Measurements from ENCODE around the gene POLRMT. TPM values are rescaled to one million over a fixed set of nuclear protein-coding genes. Genes with fewer than 3 reads are reported as not detected.

Gene POLRMT
- total RNA-seq, 4 donors from 2014 or later = 33.8 to 119 (median 70.5) TPM

DNA sequence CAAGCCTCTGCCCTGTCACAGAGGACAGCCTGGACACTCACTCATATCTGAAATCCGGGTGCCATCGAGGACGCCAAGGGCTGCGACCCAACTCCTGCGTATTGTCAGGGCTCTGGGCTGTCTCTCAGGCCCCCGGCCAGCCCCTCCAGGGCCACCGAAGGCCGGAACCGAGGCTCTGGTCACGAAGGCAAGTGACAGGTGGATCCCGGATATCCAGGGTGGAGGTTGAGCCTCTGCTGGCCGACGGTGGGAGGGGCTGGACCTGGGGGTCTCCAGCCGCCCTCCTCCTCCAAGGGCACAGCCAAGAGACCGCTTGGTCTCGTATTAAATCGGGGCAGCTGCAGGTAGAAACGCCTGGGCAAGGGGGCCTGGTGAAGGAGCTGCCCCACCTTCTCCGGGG is 24.3 kb upstream of the POLRMT start:
- no peak for TF ChIP-seq CTCF (IDR thresholded peaks at IDR 0.05)
- TF ChIP-seq POLR2A (IDR thresholded peaks at IDR 0.05) = no peak
- H3K27me3 ChIP-seq = no peaks in the 10 kb centered on the region
- DNase-seq = no peak
- no peak overlapping the region for H3K4me3 ChIP-seq
- peak overlapping the region in 1 of 4 donors; percentile 94 for H3K27ac ChIP-seq
- peaks cover 0 to 56% (median 36%) of the 10 kb centered on the region in 4 donors for H3K4me1 ChIP-seq
- peaks cover 0 to 25% (median 0%) of the 10 kb centered on the region in 3 donors for H3K36me3 ChIP-seq
- no peaks in the 10 kb centered on the region for H3K9me3 ChIP-seq

DNA sequence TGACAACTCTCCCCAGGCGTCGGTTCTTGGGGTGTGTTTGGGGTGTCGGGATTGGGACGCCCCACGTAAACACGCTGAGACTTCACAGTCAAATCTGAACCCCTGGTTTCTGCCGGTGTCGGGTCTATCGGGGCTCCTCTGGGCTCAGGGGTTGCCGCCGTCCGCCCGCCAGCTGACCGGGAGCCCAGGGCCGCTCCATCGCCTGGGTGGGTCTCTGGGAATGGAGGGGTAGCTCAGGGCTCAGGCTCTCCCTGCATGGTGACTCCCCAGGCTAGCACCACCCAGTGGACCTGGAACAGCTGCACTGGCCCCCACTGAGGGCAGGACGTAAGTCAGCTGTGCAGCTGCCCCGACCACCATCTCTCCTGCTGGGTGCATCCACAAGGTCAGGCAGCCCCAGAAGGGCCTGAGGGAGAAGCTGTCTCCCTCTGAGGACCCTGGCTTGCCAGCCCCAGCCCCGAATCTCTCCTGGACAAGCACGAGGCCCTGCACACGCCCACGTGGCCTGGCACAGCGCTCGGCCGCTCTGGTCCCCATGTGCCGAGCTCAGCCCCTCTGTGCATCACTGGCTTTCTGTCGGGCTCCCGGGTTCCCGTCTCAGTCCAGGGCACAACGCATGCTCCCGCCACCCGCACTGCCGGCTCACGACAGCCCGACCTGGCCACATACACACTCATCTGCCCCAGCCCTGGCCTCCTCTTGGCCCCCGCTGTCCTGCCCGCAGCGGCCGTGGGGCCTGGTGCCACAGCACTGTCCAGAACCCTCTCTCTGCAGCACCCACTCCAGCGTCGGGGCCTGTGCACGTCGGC is 23.6 kb upstream of the POLRMT start:
- TF ChIP-seq CTCF (IDR thresholded peaks at IDR 0.05) (no peak), POLR2A (IDR thresholded peaks at IDR 0.05) (no peak)

GRCh38 chr19:655691-656090 is 22.4 kb upstream of the POLRMT start:
- Histone ChIP-seq H3K27me3 (no peaks in the 10 kb centered on the region), H3K27ac (no peak overlapping the region), H3K9me3 (no peaks in the 10 kb centered on the region), H3K4me3 (no peak overlapping the region), H3K36me3 (peaks cover 0 to 44% (median 0%) of the 10 kb centered on the region in 3 donors), H3K4me1 (peaks cover 0 to 44% (median 27%) of the 10 kb centered on the region in 4 donors)
- TF ChIP-seq CTCF (IDR thresholded peaks at IDR 0.05) (no peak), POLR2A (IDR thresholded peaks at IDR 0.05) (no peak)
- DNase-seq = no peak

More for the DNA sequence above, 23.6 kb upstream of the POLRMT start:
- no peak for DNase-seq
- H3K9me3 ChIP-seq = no peaks in the 10 kb centered on the region
- no peak overlapping the region for H3K27ac ChIP-seq
- H3K36me3 ChIP-seq = peaks cover 0 to 32% (median 0%) of the 10 kb centered on the region in 3 donors
- no peaks in the 10 kb centered on the region for H3K27me3 ChIP-seq
- no peak overlapping the region for H3K4me3 ChIP-seq
- peaks cover 0 to 55% (median 35%) of the 10 kb centered on the region in 4 donors for H3K4me1 ChIP-seq

GRCh38 chr19:653425-653824 is 20.1 kb upstream of the POLRMT start:
- Histone ChIP-seq H3K9me3 (no peaks in the 10 kb centered on the region), H3K36me3 (peaks cover 0 to 60% (median 0%) of the 10 kb centered on the region in 3 donors)
- no peak for TF ChIP-seq CTCF (IDR thresholded peaks at IDR 0.05)
- TF ChIP-seq POLR2A (IDR thresholded peaks at IDR 0.05) = no peak

GRCh38 chr19:652467-653389 is 19.4 kb upstream of the POLRMT start:
- H3K4me1 ChIP-seq = peaks cover 0 to 15% (median 5%) of the 10 kb centered on the region in 4 donors
- no peak for DNase-seq
- no peaks in the 10 kb centered on the region for H3K27me3 ChIP-seq
- no peaks in the 10 kb centered on the region for H3K9me3 ChIP-seq
- H3K4me3 ChIP-seq = no peak overlapping the region
- no peak for TF ChIP-seq CTCF (IDR thresholded peaks at IDR 0.05)
- TF ChIP-seq POLR2A (IDR thresholded peaks at IDR 0.05) = no peak
- H3K36me3 ChIP-seq = peaks cover 0 to 65% (median 0%) of the 10 kb centered on the region in 3 donors
- H3K27ac ChIP-seq = no peak overlapping the region

More at GRCh38 chr19:653425-653824, 20.1 kb upstream of the POLRMT start:
- Histone ChIP-seq H3K4me3 (no peak overlapping the region), H3K27me3 (no peaks in the 10 kb centered on the region), H3K4me1 (peaks cover 0 to 22% (median 12%) of the 10 kb centered on the region in 4 donors), H3K27ac (no peak overlapping the region)
- DNase-seq = no peak

Data from Peyer's patch (tissue), 4 donors.